Measurements from ENCODE around the gene SEPTIN10.
"Not testable (repeated sequence)": the region's sequence is repeated elsewhere in the genome, so short reads cannot be mapped to it uniquely, and the experiment has no call there.

The SEPTIN10 gene

GRCh38 chr2:109633284-109633961, 19.7 kb upstream of the SEPTIN10 start:
- no peak for DNase-seq

GRCh38 chr2:109632158-109632789, 18.5 kb upstream of the SEPTIN10 start:
- no peak for DNase-seq

GRCh38 chr2:109631741-109632140, 18.0 kb upstream of the SEPTIN10 start:
- DNase-seq, result no peak

- no peak for DNase-seq
Measured at GRCh38 chr2:109630441-109631430, 17.0 kb upstream of the SEPTIN10 start.

- no peak for DNase-seq
Measured at GRCh38 chr2:109629867-109630266, 16.1 kb upstream of the SEPTIN10 start.

- DNase-seq, result not testable (repeated sequence)
Measured at GRCh38 chr2:109628321-109628720, 14.6 kb upstream of the SEPTIN10 start.

- DNase-seq, result no peak
Measured at GRCh38 chr2:109624339-109624738, 10.6 kb upstream of the SEPTIN10 start.

- no peak for DNase-seq
Measured at GRCh38 chr2:109623923-109624322, 10.2 kb upstream of the SEPTIN10 start.

- DNase-seq, result no peak
Measured at GRCh38 chr2:109623297-109623696, 9.5 kb upstream of the SEPTIN10 start.

- DNase-seq, result peak; percentile 42
Measured at GRCh38 chr2:109619032-109619615, 5.4 kb upstream of the SEPTIN10 start.

GRCh38 chr2:109616184-109616583, 2.4 kb upstream of the SEPTIN10 start:
- DNase-seq, result no peak

GRCh38 chr2:109615637-109616144, 1.9 kb upstream of the SEPTIN10 start:
- DNase-seq, result no peak

- DNase-seq, result no peak
Measured at GRCh38 chr2:109614715-109615636, 1.2 kb upstream of the SEPTIN10 start.

GRCh38 chr2:109613081-109613921, 465 bp downstream of the SEPTIN10 start:
- DNase-seq, result peak; percentile 36

- peak; percentile 29 for DNase-seq
Measured at GRCh38 chr2:109611467-109612095, 2.2 kb downstream of the SEPTIN10 start.

- no peak for DNase-seq
Measured at GRCh38 chr2:109609352-109610024, 4.3 kb downstream of the SEPTIN10 start.

- DNase-seq, result no peak
Measured at GRCh38 chr2:109607766-109608165, 6.0 kb downstream of the SEPTIN10 start.

GRCh38 chr2:109604597-109604996, 9.2 kb downstream of the SEPTIN10 start:
- no peak for DNase-seq

- no peak for DNase-seq
Measured at GRCh38 chr2:109602617-109603188, 11.1 kb downstream of the SEPTIN10 start.

Measured in hematopoietic multipotent progenitor cell treated with erythropoietin and hydrocortisone succinate and interleukin-3 and kit ligand, for 4 days (in vitro differentiated cells).